Measurements from ENCODE around the gene MYH11.

DNA sequence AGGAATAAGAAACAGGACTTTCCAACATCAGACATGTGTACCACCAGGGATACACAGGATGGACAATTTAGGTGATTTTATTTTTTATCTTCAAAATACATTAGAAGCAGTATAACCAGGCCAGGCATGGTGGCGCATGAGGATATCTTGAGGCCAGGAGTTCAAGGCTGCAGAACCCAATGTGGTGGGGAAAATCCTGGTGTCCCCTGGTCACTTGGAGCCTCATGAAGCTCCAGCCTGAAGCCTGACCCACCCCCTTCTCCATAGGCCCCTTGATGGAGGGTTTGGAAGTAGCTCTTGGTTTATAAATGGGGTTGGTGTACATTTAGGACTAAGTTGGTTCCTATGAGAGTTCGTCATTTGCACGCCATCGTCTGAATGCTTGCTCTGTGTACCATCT, 88.6 kb downstream of the MYH11 start:
- no peak for TF ChIP-seq GATA3 (IDR thresholded peaks at IDR 0.05; ENCODE audit: low read depth, low read length)
- no peak for TF ChIP-seq GATA2 (IDR thresholded peaks at IDR 0.05; ENCODE audit: low read depth, low read length)

Data from SH-SY5Y (cell line).